Measurements from ENCODE around the gene TNFRSF1B. TPM values are rescaled to one million over a fixed set of nuclear protein-coding genes. Genes with fewer than 3 reads are reported as not detected.

The TNFRSF1B gene
- total RNA-seq, 1 donor: 7.3 TPM

DNA sequence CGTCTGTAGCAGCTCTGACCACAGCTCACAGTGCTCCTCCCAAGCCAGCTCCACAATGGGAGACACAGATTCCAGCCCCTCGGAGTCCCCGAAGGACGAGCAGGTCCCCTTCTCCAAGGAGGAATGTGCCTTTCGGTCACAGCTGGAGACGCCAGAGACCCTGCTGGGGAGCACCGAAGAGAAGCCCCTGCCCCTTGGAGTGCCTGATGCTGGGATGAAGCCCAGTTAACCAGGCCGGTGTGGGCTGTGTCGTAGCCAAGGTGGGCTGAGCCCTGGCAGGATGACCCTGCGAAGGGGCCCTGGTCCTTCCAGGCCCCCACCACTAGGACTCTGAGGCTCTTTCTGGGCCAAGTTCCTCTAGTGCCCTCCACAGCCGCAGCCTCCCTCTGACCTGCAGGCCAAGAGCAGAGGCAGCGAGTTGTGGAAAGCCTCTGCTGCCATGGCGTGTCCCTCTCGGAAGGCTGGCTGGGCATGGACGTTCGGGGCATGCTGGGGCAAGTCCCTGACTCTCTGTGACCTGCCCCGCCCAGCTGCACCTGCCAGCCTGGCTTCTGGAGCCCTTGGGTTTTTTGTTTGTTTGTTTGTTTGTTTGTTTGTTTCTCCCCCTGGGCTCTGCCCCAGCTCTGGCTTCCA is 40.1 kb downstream of the TNFRSF1B start:
- TF ChIP-seq, protein P1, sequence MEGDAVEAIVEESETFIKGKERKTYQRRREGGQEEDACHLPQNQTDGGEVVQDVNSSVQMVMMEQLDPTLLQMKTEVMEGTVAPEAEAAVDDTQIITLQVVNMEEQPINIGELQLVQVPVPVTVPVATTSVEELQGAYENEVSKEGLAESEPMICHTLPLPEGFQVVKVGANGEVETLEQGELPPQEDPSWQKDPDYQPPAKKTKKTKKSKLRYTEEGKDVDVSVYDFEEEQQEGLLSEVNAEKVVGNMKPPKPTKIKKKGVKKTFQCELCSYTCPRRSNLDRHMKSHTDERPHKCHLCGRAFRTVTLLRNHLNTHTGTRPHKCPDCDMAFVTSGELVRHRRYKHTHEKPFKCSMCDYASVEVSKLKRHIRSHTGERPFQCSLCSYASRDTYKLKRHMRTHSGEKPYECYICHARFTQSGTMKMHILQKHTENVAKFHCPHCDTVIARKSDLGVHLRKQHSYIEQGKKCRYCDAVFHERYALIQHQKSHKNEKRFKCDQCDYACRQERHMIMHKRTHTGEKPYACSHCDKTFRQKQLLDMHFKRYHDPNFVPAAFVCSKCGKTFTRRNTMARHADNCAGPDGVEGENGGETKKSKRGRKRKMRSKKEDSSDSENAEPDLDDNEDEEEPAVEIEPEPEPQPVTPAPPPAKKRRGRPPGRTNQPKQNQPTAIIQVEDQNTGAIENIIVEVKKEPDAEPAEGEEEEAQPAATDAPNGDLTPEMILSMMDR (IDR thresholded peaks at IDR 0.05; ENCODE audit: insufficient read depth, low read length): no peak
- DNase-seq (ENCODE audit: low read depth): no peak
- no peak overlapping the region for H3K4me3 ChIP-seq (ENCODE audit: low read depth, low read length)

- TF ChIP-seq, protein P1 (IDR thresholded peaks at IDR 0.05; ENCODE audit: insufficient read depth, low read length): no peak
- no peak for DNase-seq (ENCODE audit: low read depth)
- no peak overlapping the region for H3K4me3 ChIP-seq (ENCODE audit: low read depth, low read length)
Observed at GRCh38 chr1:12208271-12208670, 41.5 kb downstream of the TNFRSF1B start.

- no peak overlapping the region for H3K4me3 ChIP-seq (ENCODE audit: low read depth, low read length)
- DNase-seq (ENCODE audit: low read depth): peak; percentile 84
- TF ChIP-seq, protein P1 (IDR thresholded peaks at IDR 0.05; ENCODE audit: insufficient read depth, low read length): peak; percentile 86
Observed at GRCh38 chr1:12208764-12209494, 42.1 kb downstream of the TNFRSF1B start.

GRCh38 chr1:12209495-12209832 is 42.7 kb downstream of the TNFRSF1B start:
- H3K4me3 ChIP-seq (ENCODE audit: low read depth, low read length): no peak overlapping the region
- no peak for DNase-seq (ENCODE audit: low read depth)
- TF ChIP-seq, protein P1 (IDR thresholded peaks at IDR 0.05; ENCODE audit: insufficient read depth, low read length): no peak

DNA sequence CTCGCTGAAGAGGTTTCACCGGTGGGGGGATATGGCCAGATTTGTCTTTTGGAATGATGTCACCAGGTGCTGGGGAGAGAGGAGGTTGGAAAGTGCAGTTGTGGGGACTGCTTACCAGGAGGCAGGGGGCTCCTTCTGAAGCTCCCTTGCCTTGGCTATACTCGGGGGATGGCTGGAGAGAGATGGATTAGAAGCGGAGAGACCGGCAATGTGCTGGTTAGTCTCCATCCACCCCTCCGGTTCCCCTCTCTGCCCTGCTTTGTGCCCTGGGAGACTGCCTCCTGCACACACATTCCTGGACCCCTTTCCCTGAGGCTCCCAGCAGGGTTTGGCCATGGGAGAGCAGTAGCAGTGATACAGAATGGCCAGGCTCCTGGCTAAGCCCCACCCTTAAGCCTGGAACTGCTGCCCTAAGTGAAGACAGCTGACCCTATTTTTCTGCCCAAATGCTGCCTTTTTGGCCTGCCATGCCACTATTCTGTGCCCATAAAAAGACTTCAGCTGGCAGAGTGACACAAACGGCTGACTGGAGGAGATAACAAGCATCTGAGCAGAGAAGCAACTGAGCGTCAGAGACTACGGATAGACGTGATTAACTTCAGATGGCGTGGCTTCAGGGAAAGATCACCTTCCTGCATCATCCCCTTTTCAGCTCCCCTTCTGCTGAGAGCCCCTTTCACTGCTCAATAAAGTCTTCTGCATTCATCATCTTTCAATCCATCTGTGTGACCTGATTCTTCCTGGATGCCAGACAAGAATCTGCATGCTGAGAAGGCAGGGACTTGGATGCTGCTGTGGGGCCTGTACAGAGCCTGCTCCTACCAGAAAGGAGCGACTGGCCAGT is 48.5 kb downstream of the TNFRSF1B start:
- DNase-seq (ENCODE audit: low read depth): no peak
- TF ChIP-seq, protein P1 (IDR thresholded peaks at IDR 0.05; ENCODE audit: insufficient read depth, low read length): no peak
- H3K4me3 ChIP-seq (ENCODE audit: low read depth, low read length): no peak overlapping the region

DNA sequence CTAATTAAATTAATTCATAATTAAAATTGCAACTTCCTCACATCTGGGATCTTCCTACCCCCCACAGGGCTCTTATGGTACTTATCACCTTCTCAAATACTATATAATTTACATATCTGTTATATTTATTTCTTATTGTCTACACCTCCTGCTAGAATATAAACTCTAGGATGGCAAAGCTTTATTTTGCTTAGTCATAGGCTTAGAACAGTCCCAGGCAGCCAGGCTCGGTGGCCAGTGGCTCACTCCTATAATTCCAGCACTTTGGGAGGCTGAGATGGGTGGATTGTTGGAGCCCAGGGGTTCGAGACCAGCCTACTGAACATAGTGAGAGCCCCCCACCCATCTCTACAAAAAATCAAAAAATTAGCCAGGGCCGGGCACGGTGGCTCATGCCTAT is 53.0 kb downstream of the TNFRSF1B start:
- H3K4me3 ChIP-seq (ENCODE audit: low read depth, low read length): no peak overlapping the region
- no peak for DNase-seq (ENCODE audit: low read depth)
- TF ChIP-seq, protein P1 (IDR thresholded peaks at IDR 0.05; ENCODE audit: insufficient read depth, low read length): no peak

Data from fibroblast of the aortic adventitia (primary cell).